BJ (cell line): Measurements from ENCODE around the gene P2RX3. TPM values are rescaled to one million over a fixed set of nuclear protein-coding genes. Genes with fewer than 3 reads are reported as not detected.

Experiments
- CTCF ChIA-PET: fragments of 350-600 bp; formaldehyde crosslinking; extraction: SDS; loops from one replicate; lab custom pipeline; 2021; ENCODE audit warnings: antibody characterized with exemption, inconsistent platforms; lab: Yijun Ruan, JAX
- POLR2A ChIA-PET: fragments of 300-600 bp; sonication (Branson Sonifier 250); formaldehyde crosslinking; extraction: SDS; loops from one replicate; lab custom pipeline; 2021; ENCODE audit warnings: antibody characterized with exemption; lab: Charles Lee
- DNase-seq: peaks from one replicate; pipeline ENCODE4 v3.0.0-alpha.2; 2011; ENCODE audit warnings: low read depth
- H3K27me3 ChIP-seq: 2 replicates; pipeline ENCODE4 v1.6.0; 2011; ENCODE audit warnings: low read length; ENCODE audit not compliant: control insufficient read depth, insufficient read depth
- H3K36me3 ChIP-seq: 2 replicates; pipeline ENCODE4 v1.5.1; 2011; ENCODE audit warnings: low read length; ENCODE audit not compliant: control insufficient read depth, insufficient read depth
- H3K4me3 ChIP-seq: 2 replicates; pipeline ENCODE4 v1.5.1; 2011; ENCODE audit warnings: low read depth, mild to moderate bottlenecking, control low read depth, low read length
- CTCF ChIP-seq: IDR thresholded peaks from 2 replicates; pipeline ENCODE4 v1.5.1; 2011; ENCODE audit warnings: low read depth, mild to moderate bottlenecking, control low read depth, inconsistent platforms, low read length, moderate library complexity; ENCODE audit not compliant: insufficient read depth
- polyA plus RNA-seq: library from polyadenylated mRNA; depleted of rRNA; stranded (reverse); fragments of >200 nt; gene quantifications from 2 replicates; pipeline ENCODE4 v1.2.3, GENCODE V29; 2011

P2RX3 gene
- polyA plus RNA-seq, 1 experiment: not detected

- ChIA-PET CTCF (no interaction called here), POLR2A (no interaction called here)
- Histone ChIP-seq H3K36me3 (peaks cover 57% of the 10 kb centered on the region), H3K4me3 (no peak overlapping the region), H3K27me3 (no peaks in the 10 kb centered on the region)
- no peak for TF ChIP-seq CTCF
- no peak for DNase-seq
Observed at GRCh38 chr11:57303280-57303989, 34.7 kb upstream of the P2RX3 start.

GRCh38 chr11:57303990-57304579 is 34.1 kb upstream of the P2RX3 start:
- Histone ChIP-seq H3K36me3 (peaks cover 60% of the 10 kb centered on the region), H3K4me3 (no peak overlapping the region), H3K27me3 (no peaks in the 10 kb centered on the region)
- ChIA-PET CTCF (no interaction called here), POLR2A (no interaction called here)
- DNase-seq: no peak
- no peak for TF ChIP-seq CTCF

- no peak for TF ChIP-seq CTCF
- Histone ChIP-seq H3K36me3 (peaks cover 62% of the 10 kb centered on the region), H3K4me3 (no peak overlapping the region), H3K27me3 (no peaks in the 10 kb centered on the region)
- no peak for DNase-seq
- CTCF ChIA-PET: no interaction called here
- POLR2A ChIA-PET: no interaction called here
Observed at GRCh38 chr11:57305523-57305922, 32.6 kb upstream of the P2RX3 start.

- ChIA-PET POLR2A (no interaction called here), CTCF (interaction anchor here (1.0 kb wide), 1 partner anchor 28 kb away, joined by 3 read pairs; no protein-coding TSS in a partner anchor)
- no peak for TF ChIP-seq CTCF
- no peak for DNase-seq
- Histone ChIP-seq H3K4me3 (no peak overlapping the region), H3K36me3 (peaks cover 58% of the 10 kb centered on the region), H3K27me3 (no peaks in the 10 kb centered on the region)
Observed at GRCh38 chr11:57306161-57306876, 31.8 kb upstream of the P2RX3 start.

- DNase-seq: no peak
- CTCF ChIA-PET: interaction anchor here (1.0 kb wide), 1 partner anchor 29 kb away, joined by 3 read pairs; no protein-coding TSS in a partner anchor
- peaks cover 52% of the 10 kb centered on the region for H3K36me3 ChIP-seq
- no peaks in the 10 kb centered on the region for H3K27me3 ChIP-seq
- POLR2A ChIA-PET: no interaction called here
- no peak for TF ChIP-seq CTCF
- H3K4me3 ChIP-seq: no peak overlapping the region
Observed at GRCh38 chr11:57306940-57307565, 31.1 kb upstream of the P2RX3 start.
